GM12878 (cell line): ENCODE measurements around the gene PSMD1. TPM values are rescaled to one million over a fixed set of nuclear protein-coding genes. Genes with fewer than 3 reads are reported as not detected.

Experiments
- ATAC-seq: fragments of 200-7000 bp; cut with Tn5 transposase; 3 replicates; pipeline ENCODE4 v1.9.1; 2020; ENCODE audit warnings: mild to moderate bottlenecking, moderate library complexity
- BruUV-seq: library from RNA; stranded (reverse); fragments of 400-500 nt; replicated peaks from 2 replicates; lab custom pipeline; 2021; lab: Mats Ljungman, UMichigan
- CTCF ChIA-PET: fragments of 300-600 bp; sonication (Branson Sonifier 250); formaldehyde crosslinking; extraction: SDS; loops from one replicate; lab custom pipeline; 2021; ENCODE audit warnings: inconsistent platforms; lab: Yijun Ruan, JAX
- POLR2A ChIA-PET: fragments of 350-600 bp; formaldehyde crosslinking; extraction: SDS; loops from one replicate; lab custom pipeline; 2021; ENCODE audit warnings: inconsistent platforms; lab: Charles Lee
- RAD21 ChIA-PET: fragments of 300-600 bp; sonication (Branson Sonifier 250); formaldehyde crosslinking; loops from one replicate; lab custom pipeline; 2023; ENCODE audit warnings: antibody characterized with exemption; ENCODE audit not compliant: unreplicated experiment; lab: Charles Lee
- SMC1A ChIA-PET: fragments of 300-600 bp; sonication (Branson Sonifier 250); formaldehyde crosslinking; loops from one replicate; lab custom pipeline; 2023; ENCODE audit not compliant: unreplicated experiment, uncharacterized antibody; lab: Charles Lee
- DNase-seq: peaks from one replicate; pipeline ENCODE4 v3.0.0-alpha.2; 2011; ENCODE audit warnings: low read depth, low spot score
- FAIRE-seq: peaks from 3 replicates; lab custom pipeline; 2011; peaks lifted over from hg19 to GRCh38; lab: Jason Lieb, UNC
- H2AFZ ChIP-seq: 2 replicates; pipeline ENCODE4 v1.6.0; 2011; ENCODE audit warnings: low read depth, low read length, control low read depth; ENCODE audit not compliant: control insufficient read depth
- H3K27ac ChIP-seq: 2 replicates; pipeline ENCODE4 v1.5.1; 2011; ENCODE audit warnings: control low read depth; ENCODE audit not compliant: control insufficient read depth, insufficient read depth
- H3K27me3 ChIP-seq, 2 experiments: replicated peaks in 1 of 2; 2 replicates each; pipeline versions ENCODE4 v1.6.0 to v1.6.1; 2011; ENCODE audit warnings: low read length in 1 of 2; ENCODE audit not compliant: control insufficient read depth in 2 of 2, insufficient read depth in 2 of 2
- H3K36me3 ChIP-seq, 2 experiments: 2 replicates each; pipeline ENCODE4 v1.5.1; 2011; ENCODE audit warnings: low read length in 1 of 2; ENCODE audit not compliant: control insufficient read depth in 2 of 2, insufficient read depth in 2 of 2
- H3K4me1 ChIP-seq: 2 replicates; pipeline ENCODE4 v1.6.1; 2011; ENCODE audit warnings: mild to moderate bottlenecking, low read length, moderate library complexity, mixed read lengths; ENCODE audit not compliant: control insufficient read depth, insufficient read depth
- H3K4me2 ChIP-seq: 2 replicates; pipeline ENCODE4 v1.6.0; 2011; ENCODE audit warnings: control low read depth; ENCODE audit not compliant: control insufficient read depth, insufficient read depth
- H3K4me3 ChIP-seq: fragments of 200-600 bp; sonication (generic); 2 replicates; pipeline ENCODE4 v1.5.1; 2016
- H3K79me2 ChIP-seq: 2 replicates; pipeline ENCODE4 v1.6.0; 2011; ENCODE audit warnings: low read length; ENCODE audit not compliant: control insufficient read depth, insufficient read depth
- H3K9ac ChIP-seq: 2 replicates; pipeline ENCODE4 v1.8.0; 2011; ENCODE audit warnings: low read length, control low read depth, mixed read lengths; ENCODE audit not compliant: control insufficient read depth, insufficient read depth
- H3K9me3 ChIP-seq: replicated peaks from 3 replicates; pipeline ENCODE4 v1.5.1; 2011; ENCODE audit warnings: mild to moderate bottlenecking, low read length; ENCODE audit not compliant: control insufficient read depth, insufficient read depth
- H4K20me1 ChIP-seq: 2 replicates; pipeline ENCODE4 v1.6.0; 2011; ENCODE audit not compliant: control insufficient read depth, insufficient read depth
- NR2C2 ChIP-seq: IDR thresholded peaks from 2 replicates; pipeline ENCODE4 v1.6.1; 2011; ENCODE audit warnings: borderline replicate concordance, low read depth; ENCODE audit not compliant: control insufficient read depth, insufficient read length
- SUZ12 ChIP-seq: fragments of 200-600 bp; sonication (generic); IDR thresholded peaks from one replicate; pipeline ENCODE4 v1.6.1; 2018; ENCODE audit warnings: antibody characterized with exemption, mild to moderate bottlenecking; ENCODE audit not compliant: unreplicated experiment
- ZNF24 ChIP-seq: fragments of 450-650 bp; IDR thresholded peaks from 2 replicates; pipeline ENCODE4 v1.6.1; 2017; ENCODE audit warnings: antibody characterized with exemption, mild to moderate bottlenecking
- WGBS: methylation state at CpG from one replicate; pipeline ENCODE4 v1.1.6; 2016; ENCODE audit warnings: low lambda C conversion rate; ENCODE audit not compliant: insufficient replicate concordance, insufficient coverage; ENCODE audit errors: missing lambda C conversion rate; 5-methylcytosine and 5-hydroxymethylcytosine counted together
- in situ Hi-C: fragments of 300-500 bp; cut with MboI; formaldehyde crosslinking; loops from 9 replicates; pipeline ENCODE4 v1.14.3; 2018; ENCODE audit warnings: mixed read lengths
- intact Hi-C: fragments of 100-400 bp; cut with micrococcal nuclease; formaldehyde crosslinking; loops from one replicate; pipeline ENCODE4 v1.14.2; 2022; ENCODE audit not compliant: unreplicated experiment
- polyA plus RNA-seq, 11 experiments: library from polyadenylated mRNA; depleted of rRNA in 4 of 11; unstranded in 6 of 11; stranded (reverse) in 5 of 11; fragments of >200 nt; fragmentation: Nextera tagmentation in 4 of 11; fragmentation: Illumina TruSeq in 1 of 11; extraction: Ambion mirVana in 4 of 11; extraction: Trizol in 1 of 11; gene quantifications; 1 replicate in 1 of 11; 2 replicates in 10 of 11; pipeline versions ENCODE4 v1.2.1 to v1.2.3, GENCODE V29; 2011 to 2016; ENCODE audit warnings: inconsistent platforms in 2 of 11, missing spikeins in 2 of 11, low read depth in 1 of 11
- total RNA-seq, 4 experiments: library from RNA; depleted of rRNA in 3 of 4; stranded (reverse); fragments of >200 nt in 3 of 4; fragmentation: Illumina TruSeq in 1 of 4; extraction: Trizol in 1 of 4; gene quantifications; 2 replicates each; pipeline versions ENCODE4 v1.2.1 to v1.2.3, GENCODE V29; 2013 to 2021
- TF ChIP-seq, protein P1 (sequence below): fragments of 450-650 bp; IDR thresholded peaks from 2 replicates; pipeline ENCODE4 v1.6.1; 2018; ENCODE audit warnings: mild to moderate bottlenecking, low read depth, moderate library complexity; ENCODE audit not compliant: partially characterized antibody

PSMD1 gene
- total and polyA plus RNA-seq, 10 of the 15 experiments (the other 5 are each of a cell fraction or from before 2014, with no cell fraction given), result 87.4 to 220 (median 139) TPM

DNA sequence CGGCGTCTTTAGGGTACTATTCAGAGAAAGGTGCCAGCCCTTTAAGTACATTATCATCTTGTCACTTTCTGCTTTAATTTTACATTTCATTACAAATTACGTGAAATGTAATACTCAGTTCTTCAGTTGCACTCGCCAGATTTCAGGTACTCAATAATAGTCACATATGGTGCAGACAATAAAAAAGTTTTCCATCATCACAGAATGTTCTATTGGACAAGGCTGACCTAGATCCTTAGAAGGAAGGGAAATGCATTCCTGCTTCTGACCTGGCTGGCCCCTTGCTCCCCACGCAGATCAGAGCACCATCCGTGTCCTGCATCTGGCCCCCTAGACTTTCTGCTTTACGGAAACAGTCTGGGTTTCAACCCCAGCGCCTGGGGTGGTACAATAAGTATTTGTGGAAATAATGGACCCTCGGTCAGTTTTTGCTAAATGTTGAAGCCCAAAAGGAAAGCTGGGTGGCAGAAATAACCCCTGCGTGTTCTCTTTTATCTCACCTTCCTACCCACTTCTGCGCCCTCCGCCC lies 20.0 kb upstream of the PSMD1 start (continued):
- TF ChIP-seq, protein P1, sequence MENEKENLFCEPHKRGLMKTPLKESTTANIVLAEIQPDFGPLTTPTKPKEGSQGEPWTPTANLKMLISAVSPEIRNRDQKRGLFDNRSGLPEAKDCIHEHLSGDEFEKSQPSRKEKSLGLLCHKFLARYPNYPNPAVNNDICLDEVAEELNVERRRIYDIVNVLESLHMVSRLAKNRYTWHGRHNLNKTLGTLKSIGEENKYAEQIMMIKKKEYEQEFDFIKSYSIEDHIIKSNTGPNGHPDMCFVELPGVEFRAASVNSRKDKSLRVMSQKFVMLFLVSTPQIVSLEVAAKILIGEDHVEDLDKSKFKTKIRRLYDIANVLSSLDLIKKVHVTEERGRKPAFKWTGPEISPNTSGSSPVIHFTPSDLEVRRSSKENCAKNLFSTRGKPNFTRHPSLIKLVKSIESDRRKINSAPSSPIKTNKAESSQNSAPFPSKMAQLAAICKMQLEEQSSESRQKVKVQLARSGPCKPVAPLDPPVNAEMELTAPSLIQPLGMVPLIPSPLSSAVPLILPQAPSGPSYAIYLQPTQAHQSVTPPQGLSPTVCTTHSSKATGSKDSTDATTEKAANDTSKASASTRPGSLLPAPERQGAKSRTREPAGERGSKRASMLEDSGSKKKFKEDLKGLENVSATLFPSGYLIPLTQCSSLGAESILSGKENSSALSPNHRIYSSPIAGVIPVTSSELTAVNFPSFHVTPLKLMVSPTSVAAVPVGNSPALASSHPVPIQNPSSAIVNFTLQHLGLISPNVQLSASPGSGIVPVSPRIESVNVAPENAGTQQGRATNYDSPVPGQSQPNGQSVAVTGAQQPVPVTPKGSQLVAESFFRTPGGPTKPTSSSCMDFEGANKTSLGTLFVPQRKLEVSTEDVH, result no peak

DNA sequence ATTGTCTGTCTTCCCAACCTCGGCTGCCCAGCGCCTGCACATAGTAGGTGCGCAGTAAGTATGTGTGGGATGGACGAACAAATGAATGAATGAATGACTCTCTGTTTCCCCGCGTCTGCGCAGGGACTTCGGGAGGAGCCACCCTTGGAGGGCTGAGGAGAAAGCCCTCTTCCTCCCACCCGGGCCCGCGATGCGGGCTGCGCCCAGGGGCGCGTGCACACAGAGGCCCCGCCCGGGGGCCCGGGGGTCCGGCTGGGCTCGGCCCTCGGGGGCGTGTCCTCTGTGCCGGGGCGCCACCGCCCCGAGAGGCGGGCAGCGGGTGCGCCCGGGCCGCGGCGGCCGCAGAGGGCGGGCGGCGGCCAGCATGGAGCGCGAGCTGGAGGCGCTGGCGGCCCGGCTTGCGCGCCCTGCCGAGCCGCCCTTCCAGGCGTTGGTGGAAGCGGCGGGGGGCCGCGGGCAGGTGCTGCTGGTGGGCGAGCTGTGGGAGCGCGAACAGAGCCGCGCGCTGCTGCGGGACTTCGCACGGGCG lies 19.4 kb upstream of the PSMD1 start, which contains the start of gene C2orf72:
TSS of gene C2orf72 (plus strand) at position 322 of the 529 bp plus-strand sequence. CDS start at position 365, 43 bp downstream.
- CTCF ChIA-PET, result no interaction called here

More for the DNA sequence above, 19.4 kb upstream of the PSMD1 start, which contains the start of gene C2orf72:
- no peaks in the 10 kb centered on the region for H3K9me3 ChIP-seq
- H2AFZ ChIP-seq, result no peak within 1 kb of the TSS
- no TSS peak for BruUV-seq
- H3K27ac ChIP-seq, result no peak within 1 kb of the TSS
- peaks cover 12 to 14% of the 10 kb centered on the region in 2 experiments for H3K27me3 ChIP-seq
- H4K20me1 ChIP-seq, result no peaks in the 10 kb centered on the region
- SMC1A ChIA-PET, result no interaction called here
- peaks cover 3% of the 10 kb centered on the region; the same call in 1 of the 2 replicates for H3K4me1 ChIP-seq
- no peak; the same call in 2 of the 3 replicates for ATAC-seq
- no peaks in the 10 kb centered on the region for H3K79me2 ChIP-seq
- H3K9ac ChIP-seq, result no peak within 1 kb of the TSS
- H3K4me2 ChIP-seq, result peak within 1 kb of the TSS; percentile 38; the same call in 1 of the 2 replicates
- no peaks in the 10 kb centered on the region for H3K36me3 ChIP-seq
- in situ Hi-C loops, result no loop called here
- no peak for TF ChIP-seq NR2C2
- TF ChIP-seq ZNF24, result peak; percentile 71
- peak; percentile 73 for TF ChIP-seq SUZ12
- POLR2A ChIA-PET, result no interaction called here
- intact Hi-C loops, result no loop called here
- FAIRE-seq, result no peak
- DNase-seq, result no peak
- WGBS, result 11% methylated on average over 36 of the region's 61 CpGs
- peak within 1 kb of the TSS; percentile 22; the same call in 1 of the 2 replicates for H3K4me3 ChIP-seq
- RAD21 ChIA-PET, result no interaction called here
